KMS-11 (cell line): ENCODE data around the gene MRPS24.

Source experiments
- H2AFZ ChIP-seq: fragments of 200-600 bp; sonication (generic); 2 replicates; pipeline ENCODE4 v1.6.1; 2016; ENCODE audit warnings: antibody characterized with exemption, mixed run types, low read depth
- H3K27ac ChIP-seq: fragments of 200-600 bp; sonication (generic); 2 replicates; pipeline ENCODE4 v1.6.1; 2016; ENCODE audit warnings: mild to moderate bottlenecking, mixed run types
- H3K27me3 ChIP-seq: fragments of 200-600 bp; sonication (generic); 2 replicates; pipeline ENCODE4 v1.6.1; 2017; ENCODE audit warnings: mild to moderate bottlenecking, low read depth, mixed run types, moderate library complexity; ENCODE audit not compliant: insufficient read depth
- H3K36me3 ChIP-seq: fragments of 200-600 bp; sonication (generic); 2 replicates; pipeline ENCODE4 v1.6.1; 2017; ENCODE audit warnings: mild to moderate bottlenecking, mixed run types; ENCODE audit not compliant: insufficient read depth
- H3K4me1 ChIP-seq: fragments of 200-600 bp; sonication (generic); 2 replicates; pipeline ENCODE4 v1.6.1; 2016; ENCODE audit warnings: mild to moderate bottlenecking, low read depth, mixed run types; ENCODE audit not compliant: poor library complexity, severe bottlenecking
- H3K4me2 ChIP-seq: fragments of 200-600 bp; sonication (generic); 2 replicates; pipeline ENCODE4 v1.7.0; 2016; ENCODE audit warnings: mild to moderate bottlenecking, mixed run types
- H3K4me3 ChIP-seq: fragments of 200-600 bp; sonication (generic); IDR thresholded peaks from 2 replicates; pipeline ENCODE4 v1.6.1; 2017; ENCODE audit warnings: low read depth, low read length, mixed read lengths; ENCODE audit not compliant: insufficient read depth
- H3K79me2 ChIP-seq: fragments of 200-600 bp; sonication (generic); 2 replicates; pipeline ENCODE4 v1.6.1; 2016; ENCODE audit warnings: low read depth, mixed run types; ENCODE audit not compliant: insufficient read depth
- H3K9ac ChIP-seq: fragments of 200-600 bp; sonication (generic); 2 replicates; pipeline ENCODE4 v1.6.1; 2016; ENCODE audit warnings: mild to moderate bottlenecking, mixed run types
- H4K20me1 ChIP-seq: fragments of 200-600 bp; sonication (generic); 2 replicates; pipeline ENCODE4 v1.6.1; 2016; ENCODE audit warnings: mild to moderate bottlenecking, mixed run types; ENCODE audit not compliant: insufficient read depth
- CTCF ChIP-seq: fragments of 200-600 bp; sonication (generic); conservative IDR thresholded peaks from 2 replicates; pipeline ENCODE4 v1.6.1; 2017; ENCODE audit warnings: low read depth, mild to moderate bottlenecking, antibody characterized with exemption, low read length, moderate library complexity, mixed read lengths

Gene MRPS24

GRCh38 chr7:43869006-43869866 lies at the start of gene MRPS24:
TSS of gene MRPS24 (minus strand) at chr7:43869517. CDS start at chr7:43869495, 22 bp downstream.
- no peaks in the 10 kb centered on the region; the same call in 1 of the 2 replicates for H3K79me2 ChIP-seq
- no peaks in the 10 kb centered on the region for H4K20me1 ChIP-seq
- peaks cover 9% of the 10 kb centered on the region; the same call in 1 of the 2 replicates for H3K36me3 ChIP-seq
- peak within 1 kb of the TSS; percentile 99 for H3K4me2 ChIP-seq
- H3K27me3 ChIP-seq, result no peaks in the 10 kb centered on the region; the same call in 1 of the 2 replicates
- H3K27ac ChIP-seq, result peak within 1 kb of the TSS; percentile 46; the same call in 1 of the 2 replicates
- H3K4me1 ChIP-seq, result peaks cover 18% of the 10 kb centered on the region
- H2AFZ ChIP-seq, result peak within 1 kb of the TSS; percentile 84
- H3K4me3 ChIP-seq, result no peak within 1 kb of the TSS
- H3K9ac ChIP-seq, result peak within 1 kb of the TSS; percentile 62; the same call in 1 of the 2 replicates
- TF ChIP-seq CTCF, result no peak

GRCh38 chr7:43915907-43916306 lies 46.6 kb upstream of the MRPS24 start:
- no peaks in the 10 kb centered on the region for H3K79me2 ChIP-seq
- no peaks in the 10 kb centered on the region for H3K4me1 ChIP-seq
- no peak overlapping the region for H3K9ac ChIP-seq
- no peaks in the 10 kb centered on the region for H3K36me3 ChIP-seq
- H4K20me1 ChIP-seq, result no peaks in the 10 kb centered on the region
- no peak overlapping the region for H3K27ac ChIP-seq
- H2AFZ ChIP-seq, result no peak overlapping the region
- H3K4me2 ChIP-seq, result no peak overlapping the region
- no peak overlapping the region for H3K4me3 ChIP-seq
- no peaks in the 10 kb centered on the region for H3K27me3 ChIP-seq
- no peak for TF ChIP-seq CTCF

GRCh38 chr7:43914795-43915194 lies 45.5 kb upstream of the MRPS24 start:
- TF ChIP-seq CTCF, result no peak
- no peaks in the 10 kb centered on the region for H3K79me2 ChIP-seq
- no peaks in the 10 kb centered on the region for H3K4me1 ChIP-seq
- H3K27ac ChIP-seq, result no peak overlapping the region
- no peak overlapping the region for H3K4me2 ChIP-seq
- no peak overlapping the region for H3K9ac ChIP-seq
- H3K27me3 ChIP-seq, result no peaks in the 10 kb centered on the region
- no peak overlapping the region for H2AFZ ChIP-seq
- no peaks in the 10 kb centered on the region for H4K20me1 ChIP-seq
- no peaks in the 10 kb centered on the region for H3K36me3 ChIP-seq
- H3K4me3 ChIP-seq, result no peak overlapping the region

GRCh38 chr7:43906331-43907010 lies 37.2 kb upstream of the MRPS24 start, which contains the start of gene URGCP:
TSS of gene URGCP (minus strand) at chr7:43906596. CDS start at chr7:43906575, 21 bp downstream.
- peak within 1 kb of the TSS; percentile 11; the same call in 1 of the 2 replicates for H3K27ac ChIP-seq
- peak within 1 kb of the TSS; percentile 74 for H3K4me2 ChIP-seq
- H3K9ac ChIP-seq, result peak within 1 kb of the TSS; percentile 69
- H3K4me1 ChIP-seq, result peaks cover 27% of the 10 kb centered on the region
- H4K20me1 ChIP-seq, result no peaks in the 10 kb centered on the region
- peak within 1 kb of the TSS; percentile 79 for H2AFZ ChIP-seq
- H3K4me3 ChIP-seq, result no peak within 1 kb of the TSS
- no peaks in the 10 kb centered on the region for H3K36me3 ChIP-seq
- TF ChIP-seq CTCF, result no peak
- H3K27me3 ChIP-seq, result no peaks in the 10 kb centered on the region
- H3K79me2 ChIP-seq, result no peaks in the 10 kb centered on the region; the same call in 1 of the 2 replicates
